ENCODE results near the gene PARM1.

Gene PARM1

GRCh38 chr4:74950200-74950599 is 17.3 kb downstream of the PARM1 start:
- DNase-seq (ENCODE audit: low spot score in 2 of 2), result no peak
- no peaks in the 10 kb centered on the region for H3K27me3 ChIP-seq (ENCODE audit: low read depth)
- no peaks in the 10 kb centered on the region for H3K36me3 ChIP-seq (replicated peaks)
- in situ Hi-C loops (cut with MboI; ENCODE audit: low sequenced_read_pairs), result no loop called here
- H3K4me3 ChIP-seq, result no peak overlapping the region
- H3K4me1 ChIP-seq, result no peaks in the 10 kb centered on the region
- H3K9me3 ChIP-seq, result no peaks in the 10 kb centered on the region

DNA sequence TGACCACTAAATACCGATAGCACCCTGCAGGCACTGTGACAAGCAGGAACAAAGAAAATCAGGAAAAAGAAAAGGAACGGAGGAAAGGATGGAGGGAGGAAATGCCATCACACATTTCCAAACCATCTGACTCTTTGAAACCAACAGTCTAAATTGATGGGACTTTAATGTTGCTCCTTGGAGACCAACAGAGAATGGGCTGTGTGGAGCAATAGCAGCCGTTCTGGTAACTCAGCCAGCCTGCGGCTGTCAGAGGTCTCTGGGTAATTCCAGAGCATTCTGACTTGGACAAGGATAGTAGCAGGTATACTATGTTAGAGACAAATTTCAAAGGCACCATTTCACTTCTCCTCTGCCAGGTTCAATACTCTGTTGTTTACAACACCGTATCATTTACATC is 18.0 kb downstream of the PARM1 start:
- Histone ChIP-seq H3K4me3 (no peak overlapping the region), H3K9me3 (no peaks in the 10 kb centered on the region), H3K36me3 (replicated peaks) (no peaks in the 10 kb centered on the region), H3K4me1 (no peaks in the 10 kb centered on the region), H3K27me3 (ENCODE audit: low read depth) (no peaks in the 10 kb centered on the region)
- in situ Hi-C loops (cut with MboI; ENCODE audit: low sequenced_read_pairs), result no loop called here
- DNase-seq (ENCODE audit: low spot score in 2 of 2), result no peak

- no peaks in the 10 kb centered on the region for H3K4me1 ChIP-seq
- DNase-seq (ENCODE audit: low spot score in 2 of 2), result no peak
- no peaks in the 10 kb centered on the region for H3K36me3 ChIP-seq (replicated peaks)
- H3K9me3 ChIP-seq, result no peaks in the 10 kb centered on the region
- H3K27me3 ChIP-seq (ENCODE audit: low read depth), result no peaks in the 10 kb centered on the region
- in situ Hi-C loops (cut with MboI; ENCODE audit: low sequenced_read_pairs), result no loop called here
- no peak overlapping the region for H3K4me3 ChIP-seq
Observed at GRCh38 chr4:74953647-74954046, 20.7 kb downstream of the PARM1 start.

DNA sequence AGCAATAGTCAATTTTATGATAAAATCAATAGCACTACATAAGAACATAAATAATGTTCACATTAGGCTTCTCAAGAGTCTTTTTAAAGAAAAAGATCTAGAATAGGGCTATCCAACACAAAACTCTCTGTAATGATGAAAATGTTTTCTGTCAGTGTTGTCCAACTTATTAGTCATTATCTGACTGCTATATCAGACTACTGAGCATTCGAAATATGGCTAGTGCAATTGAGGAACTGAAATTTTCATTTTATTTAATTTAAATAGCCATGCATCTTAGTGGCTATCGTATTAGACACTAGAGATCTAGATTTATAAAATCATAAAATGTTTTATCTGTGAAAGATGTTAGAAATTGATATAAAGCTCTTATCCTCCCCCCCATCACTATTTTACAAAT is 26.0 kb downstream of the PARM1 start:
- H3K4me1 ChIP-seq, result no peaks in the 10 kb centered on the region
- DNase-seq (ENCODE audit: low spot score in 2 of 2), result no peak
- H3K4me3 ChIP-seq, result no peak overlapping the region
- no peaks in the 10 kb centered on the region for H3K9me3 ChIP-seq
- in situ Hi-C loops (cut with MboI; ENCODE audit: low sequenced_read_pairs), result no loop called here
- H3K27me3 ChIP-seq (ENCODE audit: low read depth), result no peaks in the 10 kb centered on the region
- H3K36me3 ChIP-seq (replicated peaks), result no peaks in the 10 kb centered on the region

GRCh38 chr4:74961230-74961629 is 28.3 kb downstream of the PARM1 start:
- H3K9me3 ChIP-seq, result no peaks in the 10 kb centered on the region
- H3K36me3 ChIP-seq (replicated peaks), result no peaks in the 10 kb centered on the region
- in situ Hi-C loops (cut with MboI; ENCODE audit: low sequenced_read_pairs), result no loop called here

DNA sequence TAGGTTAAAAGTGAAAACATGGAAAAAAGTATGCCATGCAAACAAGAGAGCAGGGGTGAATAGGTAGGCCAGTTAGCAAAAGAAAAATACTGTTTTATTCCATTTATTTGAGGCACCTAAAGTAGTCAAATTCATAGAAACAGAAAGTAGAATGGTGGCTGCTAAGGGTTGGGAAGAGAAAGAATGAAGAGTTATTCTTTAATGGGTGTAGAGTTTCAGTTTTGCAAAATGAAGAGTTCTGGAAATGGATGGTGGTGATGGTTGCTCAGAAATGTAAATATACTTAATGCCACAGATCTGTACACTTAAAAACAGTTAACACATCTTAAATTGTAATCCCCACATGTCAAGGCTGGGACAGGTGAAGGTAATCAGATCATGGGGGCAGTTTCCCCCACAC is 29.7 kb downstream of the PARM1 start:
- in situ Hi-C loops (cut with MboI; ENCODE audit: low sequenced_read_pairs), result no loop called here
- Histone ChIP-seq H3K4me3 (no peak overlapping the region), H3K36me3 (replicated peaks) (no peaks in the 10 kb centered on the region), H3K27me3 (ENCODE audit: low read depth) (no peaks in the 10 kb centered on the region), H3K9me3 (no peaks in the 10 kb centered on the region), H3K4me1 (no peaks in the 10 kb centered on the region)
- no peak for DNase-seq (ENCODE audit: low spot score in 2 of 2)

More at GRCh38 chr4:74961230-74961629, 28.3 kb downstream of the PARM1 start:
- no peak for DNase-seq (ENCODE audit: low spot score in 2 of 2)
- no peaks in the 10 kb centered on the region for H3K4me1 ChIP-seq
- no peaks in the 10 kb centered on the region for H3K27me3 ChIP-seq (ENCODE audit: low read depth)
- H3K4me3 ChIP-seq, result no peak overlapping the region

DNA sequence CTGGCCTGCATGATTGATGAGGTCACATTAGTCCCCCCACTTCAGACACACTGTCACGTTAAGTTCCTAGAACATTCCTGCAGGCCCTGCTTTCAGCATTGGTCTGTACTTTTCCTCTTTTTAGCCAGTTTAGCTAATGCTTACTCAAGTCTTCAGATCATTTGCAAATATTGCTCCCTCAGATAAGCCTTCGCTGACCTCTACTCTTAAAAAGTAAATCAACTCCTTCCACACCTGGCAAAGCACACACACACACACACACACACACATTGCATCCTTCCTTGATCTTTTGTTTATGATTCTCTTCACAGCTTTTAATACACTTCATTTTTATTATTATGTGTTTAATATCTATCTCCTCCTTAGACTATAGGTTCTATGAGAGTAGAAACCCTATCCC is 31.4 kb downstream of the PARM1 start:
- no peaks in the 10 kb centered on the region for H3K36me3 ChIP-seq (replicated peaks)
- no peak for DNase-seq (ENCODE audit: low spot score in 2 of 2)
- no peaks in the 10 kb centered on the region for H3K27me3 ChIP-seq (ENCODE audit: low read depth)
- H3K9me3 ChIP-seq, result no peaks in the 10 kb centered on the region
- in situ Hi-C loops (cut with MboI; ENCODE audit: low sequenced_read_pairs), result no loop called here
- no peaks in the 10 kb centered on the region for H3K4me1 ChIP-seq
- no peak overlapping the region for H3K4me3 ChIP-seq

DNA sequence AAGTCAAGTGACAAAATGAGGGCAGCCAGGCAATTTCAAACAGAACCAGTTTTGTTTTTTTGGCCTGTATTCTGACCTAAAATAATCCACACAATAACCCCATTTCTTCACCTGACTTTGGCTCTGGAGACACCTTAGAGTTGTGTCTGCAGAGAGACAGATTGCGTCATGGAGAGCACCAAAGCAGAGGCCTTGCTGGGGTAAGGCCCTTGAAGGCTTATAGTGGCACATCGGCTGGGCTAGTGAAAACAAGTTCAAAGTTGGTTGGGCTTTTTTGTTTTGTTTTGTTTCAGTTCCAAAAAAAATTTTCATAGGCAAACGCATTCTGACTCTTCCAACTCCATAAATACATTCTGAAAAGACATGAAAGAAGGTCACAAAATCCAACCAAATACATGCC is 34.4 kb downstream of the PARM1 start:
- in situ Hi-C loops (cut with MboI; ENCODE audit: low sequenced_read_pairs), result no loop called here
- DNase-seq (ENCODE audit: low spot score in 2 of 2), result no peak
- Histone ChIP-seq H3K9me3 (no peaks in the 10 kb centered on the region), H3K4me1 (no peaks in the 10 kb centered on the region), H3K27me3 (ENCODE audit: low read depth) (no peaks in the 10 kb centered on the region), H3K4me3 (no peak overlapping the region), H3K36me3 (replicated peaks) (no peaks in the 10 kb centered on the region)

DNA sequence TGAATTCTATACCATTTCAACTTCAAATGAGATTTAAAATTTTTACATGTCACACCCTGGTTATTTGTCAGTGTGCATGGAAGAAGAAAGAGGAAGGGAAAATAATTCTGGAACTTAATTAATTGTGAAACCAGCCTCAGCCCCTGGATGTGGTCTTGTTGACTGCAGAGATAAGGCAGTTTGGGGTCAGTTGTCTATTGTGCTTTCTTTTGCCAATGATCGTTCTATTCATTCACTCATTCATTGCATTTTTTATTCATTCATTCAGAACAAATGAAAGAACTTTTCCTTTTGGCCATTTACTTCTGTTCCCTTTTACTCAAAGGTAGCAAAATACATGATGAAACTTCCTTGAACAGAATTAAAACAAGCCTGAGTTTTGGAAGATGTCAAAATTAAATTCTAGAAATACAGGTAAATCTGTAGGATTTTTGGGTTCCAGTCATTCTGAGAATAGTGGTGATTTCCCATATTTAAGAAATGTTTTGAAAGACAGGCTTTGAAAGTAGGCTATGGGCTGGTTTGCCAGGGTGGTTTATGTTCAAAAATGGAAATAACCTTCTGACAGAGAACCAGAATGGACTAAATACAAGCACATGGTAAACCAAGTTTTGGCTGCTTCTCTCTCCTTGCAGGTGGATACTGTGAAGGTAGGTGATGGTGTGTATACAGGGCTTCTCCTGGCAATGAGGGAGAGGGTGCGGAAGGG is 35.7 kb downstream of the PARM1 start:
- H3K4me3 ChIP-seq, result no peak overlapping the region
- no peaks in the 10 kb centered on the region for H3K27me3 ChIP-seq (ENCODE audit: low read depth)
- in situ Hi-C loops (cut with MboI; ENCODE audit: low sequenced_read_pairs), result no loop called here
- H3K36me3 ChIP-seq (replicated peaks), result no peaks in the 10 kb centered on the region
- H3K9me3 ChIP-seq, result no peaks in the 10 kb centered on the region
- H3K4me1 ChIP-seq, result no peaks in the 10 kb centered on the region
- DNase-seq (ENCODE audit: low spot score in 2 of 2), result no peak

DNA sequence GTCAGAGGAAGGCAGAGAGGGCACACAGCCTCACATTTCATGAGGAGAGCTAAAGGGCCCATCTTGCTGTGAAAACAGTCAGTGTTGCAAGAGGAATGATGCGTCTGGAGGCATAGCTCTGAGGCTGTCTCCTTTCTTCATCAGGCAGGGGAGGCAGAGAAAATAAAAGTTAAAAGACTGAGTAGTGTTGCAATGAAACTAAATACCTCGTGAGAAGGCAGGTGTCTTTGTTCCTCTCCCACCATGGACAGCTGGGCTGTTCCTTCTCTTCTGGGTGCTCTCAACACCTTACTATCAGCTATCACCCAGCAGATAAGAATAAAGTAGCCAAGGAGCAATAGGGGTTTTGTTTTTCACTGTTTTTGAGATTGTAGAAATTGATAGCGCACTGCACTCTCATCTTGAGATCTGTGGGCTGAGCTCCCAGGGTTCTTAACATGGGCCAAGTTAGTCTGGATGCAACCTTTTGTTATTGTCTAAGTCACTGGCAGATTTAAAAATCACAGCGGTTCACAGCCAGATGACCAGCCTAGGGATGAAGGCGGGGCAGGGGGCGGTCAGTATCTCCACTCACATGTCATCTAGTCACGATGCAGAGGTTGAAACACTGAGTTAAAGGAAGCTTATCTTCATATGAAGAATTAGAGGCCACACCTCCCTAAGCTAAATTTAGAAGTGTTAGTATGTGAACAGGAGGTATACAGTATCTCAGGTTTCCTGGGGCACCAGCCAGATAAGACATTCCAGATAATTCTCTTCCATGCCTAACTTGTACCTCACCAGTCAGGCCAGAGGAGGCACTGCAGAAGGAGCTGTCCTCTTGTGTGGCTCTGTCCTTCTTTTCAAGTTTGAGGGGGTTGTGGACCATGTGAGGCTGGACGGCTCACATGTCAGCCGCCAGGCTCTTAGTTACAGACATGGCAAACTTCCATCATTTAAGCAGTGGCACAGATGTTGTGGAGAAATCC is 36.9 kb downstream of the PARM1 start:
- in situ Hi-C loops (cut with MboI; ENCODE audit: low sequenced_read_pairs), result no loop called here
- no peaks in the 10 kb centered on the region for H3K4me1 ChIP-seq
- H3K9me3 ChIP-seq, result no peaks in the 10 kb centered on the region
- H3K27me3 ChIP-seq (ENCODE audit: low read depth), result no peaks in the 10 kb centered on the region
- H3K36me3 ChIP-seq (replicated peaks), result no peaks in the 10 kb centered on the region
- H3K4me3 ChIP-seq, result no peak overlapping the region
- no peak for DNase-seq (ENCODE audit: low spot score in 2 of 2)

GRCh38 chr4:74970577-74970976 is 37.7 kb downstream of the PARM1 start:
- DNase-seq (ENCODE audit: low spot score in 2 of 2), result no peak
- in situ Hi-C loops (cut with MboI; ENCODE audit: low sequenced_read_pairs), result no loop called here
- no peak overlapping the region for H3K4me3 ChIP-seq
- no peaks in the 10 kb centered on the region for H3K9me3 ChIP-seq
- H3K27me3 ChIP-seq (ENCODE audit: low read depth), result no peaks in the 10 kb centered on the region
- H3K36me3 ChIP-seq (replicated peaks), result no peaks in the 10 kb centered on the region
- H3K4me1 ChIP-seq, result no peaks in the 10 kb centered on the region

- in situ Hi-C loops (cut with MboI; ENCODE audit: low sequenced_read_pairs), result no loop called here
- Histone ChIP-seq H3K27me3 (ENCODE audit: low read depth) (no peaks in the 10 kb centered on the region), H3K4me3 (no peak overlapping the region), H3K4me1 (no peaks in the 10 kb centered on the region), H3K36me3 (replicated peaks) (no peaks in the 10 kb centered on the region), H3K9me3 (no peaks in the 10 kb centered on the region)
- DNase-seq (ENCODE audit: low spot score in 2 of 2), result no peak
Observed at GRCh38 chr4:74971862-74972261, 38.9 kb downstream of the PARM1 start.

DNA sequence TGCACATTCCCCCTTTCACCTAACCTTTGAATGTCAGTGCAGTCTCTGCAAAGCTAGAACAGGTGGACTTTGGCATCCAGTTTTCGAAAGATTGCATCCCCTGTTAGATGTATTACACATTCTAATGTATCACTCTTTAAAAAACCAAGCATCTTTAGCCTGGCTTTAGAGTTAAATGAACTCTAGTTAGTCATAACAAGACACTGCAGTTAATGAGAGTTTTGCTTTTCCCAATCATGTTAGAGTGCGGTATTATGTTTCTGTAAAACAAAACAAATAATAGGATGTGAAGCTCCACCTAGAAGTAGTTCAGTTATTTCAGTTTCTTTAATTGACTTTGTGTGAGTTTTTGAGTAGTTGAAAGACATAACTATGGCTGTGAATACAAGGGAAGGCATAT is 42.2 kb downstream of the PARM1 start:
- no peaks in the 10 kb centered on the region for H3K36me3 ChIP-seq (replicated peaks)
- in situ Hi-C loops (cut with MboI; ENCODE audit: low sequenced_read_pairs), result no loop called here

More for the DNA sequence above, 42.2 kb downstream of the PARM1 start:
- DNase-seq (ENCODE audit: low spot score in 2 of 2), result no peak
- H3K4me3 ChIP-seq, result no peak overlapping the region
- no peaks in the 10 kb centered on the region for H3K4me1 ChIP-seq
- H3K27me3 ChIP-seq (ENCODE audit: low read depth), result no peaks in the 10 kb centered on the region
- H3K9me3 ChIP-seq, result peaks cover 6% of the 10 kb centered on the region; the same call in 1 of the 2 replicates
